BJ (cell line): ENCODE results near the gene AAMP. TPM values are rescaled to one million over a fixed set of nuclear protein-coding genes. Genes with fewer than 3 reads are reported as not detected.

Experiments
- CTCF ChIA-PET: fragments of 350-600 bp; formaldehyde crosslinking; extraction: SDS; loops from one replicate; lab custom pipeline; 2021; ENCODE audit warnings: antibody characterized with exemption, inconsistent platforms; lab: Yijun Ruan, JAX
- POLR2A ChIA-PET: fragments of 300-600 bp; sonication (Branson Sonifier 250); formaldehyde crosslinking; extraction: SDS; loops from one replicate; lab custom pipeline; 2021; ENCODE audit warnings: antibody characterized with exemption; lab: Charles Lee
- DNase-seq: peaks from one replicate; pipeline ENCODE4 v3.0.0-alpha.2; 2011; ENCODE audit warnings: low read depth
- H3K27me3 ChIP-seq: 2 replicates; pipeline ENCODE4 v1.6.0; 2011; ENCODE audit warnings: low read length; ENCODE audit not compliant: control insufficient read depth, insufficient read depth
- H3K36me3 ChIP-seq: 2 replicates; pipeline ENCODE4 v1.5.1; 2011; ENCODE audit warnings: low read length; ENCODE audit not compliant: control insufficient read depth, insufficient read depth
- H3K4me3 ChIP-seq: 2 replicates; pipeline ENCODE4 v1.5.1; 2011; ENCODE audit warnings: low read depth, mild to moderate bottlenecking, control low read depth, low read length
- CTCF ChIP-seq: IDR thresholded peaks from 2 replicates; pipeline ENCODE4 v1.5.1; 2011; ENCODE audit warnings: low read depth, mild to moderate bottlenecking, control low read depth, inconsistent platforms, low read length, moderate library complexity; ENCODE audit not compliant: insufficient read depth
- polyA plus RNA-seq: library from polyadenylated mRNA; depleted of rRNA; stranded (reverse); fragments of >200 nt; gene quantifications from 2 replicates; pipeline ENCODE4 v1.2.3, GENCODE V29; 2011

Gene AAMP
- polyA plus RNA-seq, 1 experiment = 84.9 TPM

DNA sequence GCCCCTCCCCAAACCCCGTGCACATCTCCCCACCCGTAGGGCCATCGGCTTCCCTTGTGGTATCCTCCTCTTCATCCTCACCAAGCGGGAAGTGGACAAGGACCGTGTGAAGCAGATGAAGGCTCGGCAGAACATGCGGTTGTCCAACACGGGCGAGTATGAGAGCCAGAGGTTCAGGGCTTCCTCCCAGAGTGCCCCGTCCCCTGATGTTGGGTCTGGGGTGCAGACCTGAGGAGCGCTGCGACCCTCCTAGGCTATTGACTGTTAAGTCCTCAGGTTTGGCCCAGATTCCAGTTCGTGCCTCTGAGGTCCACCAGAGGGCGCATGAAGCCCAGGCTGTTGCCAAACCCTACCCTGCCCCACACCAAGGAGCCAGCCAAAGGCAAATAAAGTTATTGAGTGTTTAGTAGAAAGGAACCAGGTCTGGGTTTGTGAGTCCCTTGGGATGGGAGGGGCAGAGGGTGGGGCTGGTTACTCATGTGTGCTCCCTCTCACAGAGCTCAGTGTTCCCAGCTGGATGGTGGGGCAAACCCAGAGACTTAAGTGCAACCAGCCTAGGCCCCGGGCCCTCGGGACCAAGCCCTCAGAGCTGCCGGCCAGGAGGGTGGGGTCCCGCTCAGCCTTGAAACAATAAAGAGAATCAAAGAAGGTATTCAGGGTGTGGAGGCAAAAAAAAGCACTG, 2.7 kb upstream of the AAMP start:
- POLR2A ChIA-PET = interaction anchor here (1.0 kb wide), 1 partner anchor 14 kb away, joined by 3 read pairs; no protein-coding TSS in a partner anchor
- CTCF ChIA-PET = interaction anchor here (0.6 to 8.1 kb wide), 22 partner anchors 10 to 194 kb away, joined by 3 to 87 read pairs (median 4); partner anchors contain the start of genes CATIP and TMBIM1
- Histone ChIP-seq H3K4me3 (no peak overlapping the region), H3K36me3 (peaks cover 25% of the 10 kb centered on the region), H3K27me3 (no peaks in the 10 kb centered on the region)
- DNase-seq = peak; percentile 79
- peak; percentile 95 for TF ChIP-seq CTCF

DNA sequence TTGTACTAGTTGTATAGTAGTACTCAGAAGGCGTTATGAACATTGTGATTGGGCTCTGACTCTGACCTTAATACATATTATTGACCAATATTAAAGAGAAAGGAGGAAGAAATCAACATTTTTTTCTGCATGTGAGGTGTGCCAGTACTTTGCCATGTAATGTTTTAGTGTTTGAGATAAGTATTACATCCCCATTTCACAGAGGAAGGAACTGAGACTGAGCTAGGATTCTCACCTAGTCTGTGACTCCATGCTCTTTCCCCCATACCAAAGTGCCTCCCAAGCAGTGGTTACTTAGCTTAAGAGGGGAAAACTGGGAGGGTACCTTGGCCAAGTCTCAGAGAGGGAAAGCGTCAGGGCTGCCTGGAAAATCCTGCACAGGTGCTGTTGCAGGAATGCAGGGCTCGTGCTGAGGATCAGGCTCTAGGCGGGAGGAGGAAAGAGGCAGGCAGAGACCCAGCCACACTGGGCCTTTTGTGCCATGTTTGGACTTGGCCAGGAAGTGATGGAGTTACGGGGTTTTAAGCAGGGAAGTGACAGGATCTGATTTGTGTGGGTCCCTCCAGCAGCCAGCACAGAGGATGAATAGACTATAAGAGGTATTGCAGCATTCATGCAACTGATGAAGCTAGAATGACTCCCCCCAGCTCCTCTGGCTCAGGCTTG, 2.1 kb upstream of the AAMP start:
- CTCF ChIA-PET = interaction anchor here (0.7 to 8.1 kb wide), 18 partner anchors 10 to 194 kb away, joined by 3 to 87 read pairs (median 5); partner anchors contain the start of genes CATIP and TMBIM1
- no peak overlapping the region for H3K4me3 ChIP-seq
- no peaks in the 10 kb centered on the region for H3K27me3 ChIP-seq
- TF ChIP-seq CTCF = no peak
- POLR2A ChIA-PET = interaction anchor here (1.1 kb wide), 1 partner anchor 15 kb away, joined by 3 read pairs; no protein-coding TSS in a partner anchor
- H3K36me3 ChIP-seq = peaks cover 28% of the 10 kb centered on the region
- DNase-seq = no peak

GRCh38 chr2:218271487-218271797, 1.5 kb upstream of the AAMP start:
- no peak for TF ChIP-seq CTCF
- Histone ChIP-seq H3K36me3 (peaks cover 26% of the 10 kb centered on the region), H3K4me3 (peak overlapping the region; percentile 81), H3K27me3 (no peaks in the 10 kb centered on the region)
- POLR2A ChIA-PET = interaction anchor here (1.1 kb wide), 1 partner anchor 16 kb away, joined by 3 read pairs; no protein-coding TSS in a partner anchor
- DNase-seq = no peak
- CTCF ChIA-PET = interaction anchor here (0.7 to 8.1 kb wide), 15 partner anchors 9 to 195 kb away, joined by 3 to 87 read pairs (median 6); partner anchors contain the start of genes CATIP and TMBIM1

- ChIA-PET POLR2A (interaction anchor here (0.6 to 1.1 kb wide), 5 partner anchors 12 to 98 kb away, joined by 3 to 8 read pairs (median 4); no protein-coding TSS in a partner anchor), CTCF (interaction anchor here (0.6 to 8.1 kb wide), 13 partner anchors 9 to 131 kb away, joined by 3 to 87 read pairs (median 4); partner anchors contain the start of genes CATIP and TMBIM1)
- Histone ChIP-seq H3K36me3 (peaks cover 28% of the 10 kb centered on the region), H3K27me3 (no peaks in the 10 kb centered on the region), H3K4me3 (peak overlapping the region; percentile 81)
- no peak for TF ChIP-seq CTCF
- DNase-seq = no peak
These were observed 967 bp upstream of the AAMP start for GRCh38 chr2:218270721-218271486.
